ENCODE measurements around the gene UMODL1. TPM values are rescaled to one million over a fixed set of nuclear protein-coding genes. Genes with fewer than 3 reads are reported as not detected.

Gene UMODL1
- total and polyA plus RNA-seq, 2 donors, result not detected

DNA sequence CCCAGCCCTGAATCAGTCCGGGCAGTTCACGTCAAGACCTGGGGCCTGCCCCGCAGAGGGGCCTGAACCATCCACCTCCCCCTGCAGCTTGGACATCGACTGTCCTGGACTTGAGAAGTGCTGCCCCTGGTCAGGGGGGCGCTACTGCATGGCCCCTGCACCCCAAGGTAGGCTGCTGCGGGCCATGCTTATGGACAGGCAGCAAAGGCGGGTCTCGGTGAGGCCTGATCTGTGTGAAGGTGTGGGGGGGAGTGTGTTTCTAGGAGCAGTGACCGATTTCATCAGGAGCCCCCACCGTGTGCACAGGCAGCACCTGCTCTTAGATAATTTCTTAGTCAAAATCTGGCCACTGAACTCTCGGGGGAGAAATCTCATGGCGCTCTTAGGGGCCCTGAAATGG lies 13.0 kb downstream of the UMODL1 start:
- no peaks in the 10 kb centered on the region for H3K4me1 ChIP-seq (ENCODE audit: insufficient read depth)
- DNase-seq (ENCODE audit: extremely low spot score), result no peak
- H3K36me3 ChIP-seq (ENCODE audit: insufficient read depth), result no peaks in the 10 kb centered on the region
- 91% methylated on average over 12 of the region's 12 CpGs for WGBS
- no peak overlapping the region for H3K27ac ChIP-seq (ENCODE audit: low read depth)
- no peak overlapping the region for H3K4me3 ChIP-seq (ENCODE audit: low read depth, low read length)

- Histone ChIP-seq H3K27ac (ENCODE audit: low read depth) (no peak overlapping the region), H3K36me3 (ENCODE audit: insufficient read depth) (no peaks in the 10 kb centered on the region), H3K4me3 (ENCODE audit: low read depth, low read length) (no peak overlapping the region), H3K4me1 (ENCODE audit: insufficient read depth) (no peaks in the 10 kb centered on the region)
- WGBS, result 89% methylated on average over 16 of the region's 16 CpGs
- DNase-seq (ENCODE audit: extremely low spot score), result no peak
Observed at GRCh38 chr21:42085246-42086077, 14.3 kb downstream of the UMODL1 start.

GRCh38 chr21:42086969-42087368 lies 15.9 kb downstream of the UMODL1 start:
- no peak for DNase-seq (ENCODE audit: extremely low spot score)
- 94% methylated on average over 7 of the region's 7 CpGs for WGBS

GRCh38 chr21:42088148-42088547 lies 17.0 kb downstream of the UMODL1 start:
- no peaks in the 10 kb centered on the region for H3K4me1 ChIP-seq (ENCODE audit: insufficient read depth)
- H3K36me3 ChIP-seq (ENCODE audit: insufficient read depth), result no peaks in the 10 kb centered on the region
- DNase-seq (ENCODE audit: extremely low spot score), result no peak
- WGBS, result 93% methylated on average over 14 of the region's 14 CpGs
- H3K4me3 ChIP-seq (ENCODE audit: low read depth, low read length), result no peak overlapping the region
- H3K27ac ChIP-seq (ENCODE audit: low read depth), result no peak overlapping the region

More at GRCh38 chr21:42086969-42087368, 15.9 kb downstream of the UMODL1 start:
- H3K27ac ChIP-seq (ENCODE audit: low read depth), result no peak overlapping the region
- no peaks in the 10 kb centered on the region for H3K36me3 ChIP-seq (ENCODE audit: insufficient read depth)
- no peak overlapping the region for H3K4me3 ChIP-seq (ENCODE audit: low read depth, low read length)
- no peaks in the 10 kb centered on the region for H3K4me1 ChIP-seq (ENCODE audit: insufficient read depth)

- DNase-seq (ENCODE audit: extremely low spot score), result no peak
- H3K4me1 ChIP-seq (ENCODE audit: insufficient read depth), result no peaks in the 10 kb centered on the region
- no peak overlapping the region for H3K4me3 ChIP-seq (ENCODE audit: low read depth, low read length)
- no peaks in the 10 kb centered on the region for H3K36me3 ChIP-seq (ENCODE audit: insufficient read depth)
- H3K27ac ChIP-seq (ENCODE audit: low read depth), result no peak overlapping the region
- WGBS, result 71% methylated on average over 5 of the region's 5 CpGs
Observed at GRCh38 chr21:42088658-42089057, 17.5 kb downstream of the UMODL1 start.

DNA sequence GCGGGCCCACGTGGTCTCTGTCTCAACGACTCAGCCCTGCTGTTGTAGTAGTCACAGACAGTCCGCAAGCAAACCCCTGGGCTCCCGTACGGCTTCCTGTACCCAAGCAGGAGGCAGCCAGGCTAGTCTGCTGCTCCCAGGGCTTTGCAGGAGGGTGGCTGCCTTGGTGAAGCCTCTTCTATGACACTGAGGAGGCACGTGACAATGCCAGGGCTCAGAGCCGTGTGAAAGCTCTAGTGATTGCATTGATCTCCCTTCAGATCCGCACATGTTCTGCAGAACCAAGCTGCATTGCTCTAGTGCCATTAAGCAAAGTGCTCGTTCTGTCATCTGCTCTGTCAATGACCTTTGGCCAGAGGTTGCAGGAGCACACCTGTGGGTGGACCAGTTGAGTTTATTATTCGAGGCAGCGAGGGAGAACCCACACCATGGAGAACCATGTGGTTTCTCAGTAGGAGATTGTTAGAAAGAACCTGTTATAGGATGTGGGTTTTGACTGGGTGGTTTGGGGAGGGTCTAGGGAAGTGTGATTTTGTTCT lies 18.0 kb downstream of the UMODL1 start:
- H3K27ac ChIP-seq (ENCODE audit: low read depth), result no peak overlapping the region

GRCh38 chr21:42089665-42090310 lies 18.7 kb downstream of the UMODL1 start:
- 89% methylated on average over 21 of the region's 21 CpGs for WGBS
- Histone ChIP-seq H3K4me1 (ENCODE audit: insufficient read depth) (no peaks in the 10 kb centered on the region), H3K4me3 (ENCODE audit: low read depth, low read length) (no peak overlapping the region), H3K27ac (ENCODE audit: low read depth) (no peak overlapping the region), H3K36me3 (ENCODE audit: insufficient read depth) (no peaks in the 10 kb centered on the region)
- no peak for DNase-seq (ENCODE audit: extremely low spot score)

More for the DNA sequence above, 18.0 kb downstream of the UMODL1 start:
- DNase-seq (ENCODE audit: extremely low spot score), result no peak
- 58% methylated on average over 12 of the region's 12 CpGs for WGBS
- no peaks in the 10 kb centered on the region for H3K4me1 ChIP-seq (ENCODE audit: insufficient read depth)
- H3K4me3 ChIP-seq (ENCODE audit: low read depth, low read length), result no peak overlapping the region
- H3K36me3 ChIP-seq (ENCODE audit: insufficient read depth), result no peaks in the 10 kb centered on the region

DNA sequence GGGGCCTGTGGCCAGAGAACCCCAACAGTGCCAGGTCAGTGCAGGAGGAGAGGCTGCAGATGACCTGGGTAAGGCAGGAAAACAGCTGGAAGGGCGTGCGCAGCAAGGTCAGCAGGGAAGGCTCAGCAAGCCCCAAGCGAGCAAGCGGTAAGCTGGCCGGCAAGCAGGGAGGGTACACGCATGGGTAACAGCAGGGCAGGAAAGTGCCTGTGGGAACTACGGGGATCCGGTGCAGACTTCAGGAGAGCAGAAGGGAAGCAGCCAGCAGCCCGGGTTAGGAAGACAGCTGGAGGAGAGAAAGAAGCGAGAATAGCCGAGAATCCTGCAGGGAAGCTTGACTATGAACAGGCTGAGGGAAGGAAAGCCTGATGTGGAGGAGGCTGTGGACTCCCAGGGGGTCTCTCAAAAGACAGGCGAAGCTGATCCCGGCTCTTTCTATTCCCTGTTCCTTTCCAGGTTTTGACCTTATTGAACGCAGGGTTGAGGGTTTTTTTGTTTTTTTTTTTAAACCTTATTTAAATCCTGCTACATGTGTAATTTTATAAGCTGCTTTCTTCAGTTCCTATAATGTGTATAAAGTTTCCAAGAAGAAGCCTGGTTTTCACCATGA lies 20.9 kb downstream of the UMODL1 start:
- Histone ChIP-seq H3K4me1 (ENCODE audit: insufficient read depth) (no peaks in the 10 kb centered on the region), H3K27ac (ENCODE audit: low read depth) (no peak overlapping the region), H3K4me3 (ENCODE audit: low read depth, low read length) (no peak overlapping the region), H3K36me3 (ENCODE audit: insufficient read depth) (no peaks in the 10 kb centered on the region)
- no peak for DNase-seq (ENCODE audit: extremely low spot score)
- 34% methylated on average over 14 of the region's 14 CpGs for WGBS

DNA sequence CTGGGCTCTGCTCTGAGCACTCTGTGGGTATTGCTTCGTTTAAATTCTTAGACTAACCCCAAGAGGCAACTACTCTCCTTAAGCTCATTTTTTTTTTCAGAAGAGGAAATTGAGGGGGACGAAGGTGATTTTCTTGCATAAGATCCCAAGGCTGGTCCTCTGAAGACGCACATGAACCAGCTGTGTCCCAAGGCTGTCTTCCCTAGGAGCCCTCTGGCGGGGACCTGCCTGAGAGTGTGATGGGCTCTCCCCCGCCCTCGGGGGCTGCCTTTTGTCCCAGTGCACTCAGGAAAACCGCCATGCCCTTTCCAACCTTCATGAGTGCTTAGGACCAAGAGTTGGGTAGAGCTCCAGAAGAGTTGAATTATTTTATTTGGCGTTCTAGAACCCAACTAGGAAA lies 21.7 kb downstream of the UMODL1 start:
- Histone ChIP-seq H3K4me1 (ENCODE audit: insufficient read depth) (no peaks in the 10 kb centered on the region), H3K27ac (ENCODE audit: low read depth) (no peak overlapping the region), H3K36me3 (ENCODE audit: insufficient read depth) (no peaks in the 10 kb centered on the region), H3K4me3 (ENCODE audit: low read depth, low read length) (no peak overlapping the region)
- 65% methylated on average over 8 of the region's 8 CpGs for WGBS
- no peak for DNase-seq (ENCODE audit: extremely low spot score)

DNA sequence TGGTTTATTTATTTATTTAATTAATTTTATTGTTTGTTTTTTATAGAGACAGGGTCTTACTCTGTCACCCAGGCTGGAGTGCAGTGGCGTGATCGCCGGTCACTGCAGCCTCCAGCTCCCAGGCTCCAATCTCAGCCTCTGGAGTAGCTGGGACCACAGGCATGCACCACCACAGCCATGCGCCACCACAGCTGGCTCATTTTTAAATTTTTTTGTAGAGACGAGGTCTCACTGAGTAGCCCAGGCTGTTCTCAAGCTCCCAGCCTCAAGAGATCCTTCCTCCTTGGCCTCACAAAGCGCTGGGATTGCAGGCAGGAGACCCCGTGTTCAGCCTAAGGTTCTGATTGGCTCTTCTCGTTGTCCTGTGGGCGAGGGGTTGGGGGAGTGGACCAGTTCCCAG lies 22.1 kb downstream of the UMODL1 start:
- Histone ChIP-seq H3K4me1 (ENCODE audit: insufficient read depth) (no peaks in the 10 kb centered on the region), H3K4me3 (ENCODE audit: low read depth, low read length) (no peak overlapping the region), H3K36me3 (ENCODE audit: insufficient read depth) (no peaks in the 10 kb centered on the region), H3K27ac (ENCODE audit: low read depth) (no peak overlapping the region)
- no peak for DNase-seq (ENCODE audit: extremely low spot score)
- WGBS, result 83% methylated on average over 9 of the region's 9 CpGs

DNA sequence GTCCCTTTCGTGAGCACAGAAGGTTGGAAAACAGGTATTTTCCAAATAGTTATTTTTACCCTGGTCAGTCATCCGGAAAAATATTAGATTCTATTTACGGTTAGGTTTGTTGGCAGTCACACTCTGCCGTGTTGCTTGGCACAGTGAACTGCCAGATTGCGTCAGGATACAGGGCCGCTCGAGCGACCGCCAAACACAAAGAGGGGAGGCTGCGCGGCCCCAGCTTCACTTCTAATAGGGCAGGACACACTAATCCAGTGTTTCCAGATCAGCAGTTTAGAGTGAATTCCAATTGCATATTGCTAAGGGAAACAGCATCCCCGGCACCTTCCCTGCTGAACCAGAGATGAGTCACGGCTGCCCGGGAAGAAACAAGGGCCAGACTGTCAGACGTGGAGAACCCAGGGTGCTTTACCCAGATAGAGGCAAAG lies 22.9 kb downstream of the UMODL1 start:
- 77% methylated on average over 15 of the region's 15 CpGs for WGBS
- no peaks in the 10 kb centered on the region for H3K4me1 ChIP-seq (ENCODE audit: insufficient read depth)
- no peaks in the 10 kb centered on the region for H3K36me3 ChIP-seq (ENCODE audit: insufficient read depth)
- no peak overlapping the region for H3K27ac ChIP-seq (ENCODE audit: low read depth)
- H3K4me3 ChIP-seq (ENCODE audit: low read depth, low read length), result no peak overlapping the region
- no peak for DNase-seq (ENCODE audit: extremely low spot score)

GRCh38 chr21:42094811-42095210 lies 23.7 kb downstream of the UMODL1 start:
- WGBS, result 96% methylated on average over 6 of the region's 6 CpGs
- no peaks in the 10 kb centered on the region for H3K36me3 ChIP-seq (ENCODE audit: insufficient read depth)
- H3K4me3 ChIP-seq (ENCODE audit: low read depth, low read length), result no peak overlapping the region
- no peak overlapping the region for H3K27ac ChIP-seq (ENCODE audit: low read depth)
- H3K4me1 ChIP-seq (ENCODE audit: insufficient read depth), result no peaks in the 10 kb centered on the region
- no peak for DNase-seq (ENCODE audit: extremely low spot score)

DNA sequence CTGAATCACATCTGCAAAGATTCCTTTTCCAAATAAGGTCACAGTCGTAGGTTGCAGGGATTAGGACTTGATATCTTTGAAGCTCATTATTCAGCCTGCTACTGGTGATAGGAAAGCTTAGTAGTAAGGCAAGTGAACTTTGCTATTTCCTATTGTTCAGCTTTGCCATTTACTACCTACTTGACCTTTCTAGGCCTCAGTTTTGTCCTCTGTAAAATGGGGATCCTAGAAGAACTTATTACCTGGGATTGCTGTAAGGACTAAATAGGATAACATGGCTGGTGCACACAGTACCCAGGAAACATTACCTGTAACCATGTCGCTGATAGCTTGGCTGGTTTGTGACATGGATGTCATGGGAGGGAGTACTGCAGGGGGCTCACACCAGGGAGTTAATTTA lies 24.5 kb downstream of the UMODL1 start:
- H3K4me1 ChIP-seq (ENCODE audit: insufficient read depth), result no peaks in the 10 kb centered on the region
- no peaks in the 10 kb centered on the region for H3K36me3 ChIP-seq (ENCODE audit: insufficient read depth)
- 89% methylated on average over 2 of the region's 2 CpGs for WGBS
- H3K4me3 ChIP-seq (ENCODE audit: low read depth, low read length), result no peak overlapping the region
- no peak overlapping the region for H3K27ac ChIP-seq (ENCODE audit: low read depth)
- no peak for DNase-seq (ENCODE audit: extremely low spot score)

GRCh38 chr21:42096566-42096965 lies 25.4 kb downstream of the UMODL1 start:
- Histone ChIP-seq H3K27ac (ENCODE audit: low read depth) (no peak overlapping the region), H3K4me3 (ENCODE audit: low read depth, low read length) (no peak overlapping the region), H3K36me3 (ENCODE audit: insufficient read depth) (no peaks in the 10 kb centered on the region), H3K4me1 (ENCODE audit: insufficient read depth) (no peaks in the 10 kb centered on the region)
- DNase-seq (ENCODE audit: extremely low spot score), result no peak
- 68% methylated on average over 10 of the region's 10 CpGs for WGBS
